Measurements from ENCODE around the gene TMEM38A.

- no peak for TF ChIP-seq CTCF (IDR thresholded peaks at IDR 0.05)
- no peak for TF ChIP-seq POLR2A (IDR thresholded peaks at IDR 0.05)
These were observed 42.7 kb upstream of the TMEM38A start for GRCh38 chr19:16618248-16618647.

All from ovary (tissue), 3 donors.